DMS153 (cell line): ENCODE measurements around the gene CADM2.
A peak's percentile ranks its signal among the peaks of the same experiment; 100 is the strongest.
"Not testable (repeated sequence)": the region's sequence is repeated elsewhere in the genome, so short reads cannot be mapped to it uniquely, and the experiment has no call there.

Experiments
- DNase-seq: peaks from one replicate; lab custom pipeline; 2025; lab: John Stamatoyannopoulos, UW

CADM2 gene

GRCh38 chr3:85672761-85673160 is 714.0 kb downstream of the CADM2 start:
- no peak for DNase-seq

- DNase-seq = no peak
Measured at GRCh38 chr3:85678713-85679112, 719.9 kb downstream of the CADM2 start.

- no peak for DNase-seq
Measured at GRCh38 chr3:85681906-85682305, 723.1 kb downstream of the CADM2 start.

- no peak for DNase-seq
Measured at GRCh38 chr3:85691196-85691595, 732.4 kb downstream of the CADM2 start.

GRCh38 chr3:85697156-85697555 is 738.4 kb downstream of the CADM2 start:
- no peak for DNase-seq

GRCh38 chr3:85706130-85706529 is 747.3 kb downstream of the CADM2 start:
- no peak for DNase-seq

GRCh38 chr3:85708325-85708724 is 749.5 kb downstream of the CADM2 start:
- not testable (repeated sequence) for DNase-seq

GRCh38 chr3:85709346-85709892 is 750.6 kb downstream of the CADM2 start:
- peak; percentile 2 for DNase-seq

- DNase-seq = no peak
Measured at GRCh38 chr3:85710490-85710889, 751.7 kb downstream of the CADM2 start.

- DNase-seq = no peak
Measured at GRCh38 chr3:85721409-85722145, 762.8 kb downstream of the CADM2 start.

- no peak for DNase-seq
Measured at GRCh38 chr3:85725809-85726208, 767.0 kb downstream of the CADM2 start.

- DNase-seq = no peak
Measured at GRCh38 chr3:85726241-85726640, 767.5 kb downstream of the CADM2 start.

GRCh38 chr3:85737846-85738245 is 779.1 kb downstream of the CADM2 start:
- no peak for DNase-seq

GRCh38 chr3:85740561-85740960 is 781.8 kb downstream of the CADM2 start:
- DNase-seq = no peak

- DNase-seq = no peak
Measured at GRCh38 chr3:85758442-85758841, 799.7 kb downstream of the CADM2 start.

- DNase-seq = no peak
Measured at GRCh38 chr3:85760342-85760741, 801.6 kb downstream of the CADM2 start.

- no peak for DNase-seq
Measured at GRCh38 chr3:85780806-85781205, 822.0 kb downstream of the CADM2 start.

GRCh38 chr3:85781806-85782205 is 823.0 kb downstream of the CADM2 start:
- no peak for DNase-seq

- DNase-seq = no peak
Measured at GRCh38 chr3:85783291-85783690, 824.5 kb downstream of the CADM2 start.

GRCh38 chr3:85785766-85786165 is 827.0 kb downstream of the CADM2 start:
- DNase-seq = no peak

- no peak for DNase-seq
Measured at GRCh38 chr3:85790445-85791030, 831.7 kb downstream of the CADM2 start.

GRCh38 chr3:85796140-85796539 is 837.4 kb downstream of the CADM2 start:
- DNase-seq = no peak

GRCh38 chr3:85800676-85801075 is 841.9 kb downstream of the CADM2 start:
- DNase-seq = no peak

GRCh38 chr3:85801955-85802354 is 843.2 kb downstream of the CADM2 start:
- DNase-seq = no peak
